ENCODE measurements around the gene MMP23B.

GRCh38 chr1:1665815-1666251, 33.9 kb downstream of the MMP23B start:
- TF ChIP-seq, protein P1, sequence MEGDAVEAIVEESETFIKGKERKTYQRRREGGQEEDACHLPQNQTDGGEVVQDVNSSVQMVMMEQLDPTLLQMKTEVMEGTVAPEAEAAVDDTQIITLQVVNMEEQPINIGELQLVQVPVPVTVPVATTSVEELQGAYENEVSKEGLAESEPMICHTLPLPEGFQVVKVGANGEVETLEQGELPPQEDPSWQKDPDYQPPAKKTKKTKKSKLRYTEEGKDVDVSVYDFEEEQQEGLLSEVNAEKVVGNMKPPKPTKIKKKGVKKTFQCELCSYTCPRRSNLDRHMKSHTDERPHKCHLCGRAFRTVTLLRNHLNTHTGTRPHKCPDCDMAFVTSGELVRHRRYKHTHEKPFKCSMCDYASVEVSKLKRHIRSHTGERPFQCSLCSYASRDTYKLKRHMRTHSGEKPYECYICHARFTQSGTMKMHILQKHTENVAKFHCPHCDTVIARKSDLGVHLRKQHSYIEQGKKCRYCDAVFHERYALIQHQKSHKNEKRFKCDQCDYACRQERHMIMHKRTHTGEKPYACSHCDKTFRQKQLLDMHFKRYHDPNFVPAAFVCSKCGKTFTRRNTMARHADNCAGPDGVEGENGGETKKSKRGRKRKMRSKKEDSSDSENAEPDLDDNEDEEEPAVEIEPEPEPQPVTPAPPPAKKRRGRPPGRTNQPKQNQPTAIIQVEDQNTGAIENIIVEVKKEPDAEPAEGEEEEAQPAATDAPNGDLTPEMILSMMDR (IDR thresholded peaks at IDR 0.05), result peak in 5 of 6 experiments; percentile 26 to 50 (median 38)
- TF ChIP-seq POLR2A (IDR thresholded peaks at IDR 0.05), result no peak

All from Peyer's patch (tissue), 4 donors.